ENCODE measurements around the gene TRMT5.

GRCh38 chr14:60935319-60935718 is 45.6 kb downstream of the TRMT5 start:
- TF ChIP-seq CTCF (IDR thresholded peaks at IDR 0.05): no peak
- TF ChIP-seq POLR2A (IDR thresholded peaks at IDR 0.05): no peak
